ENCODE data around the gene ZFYVE21.

DNA sequence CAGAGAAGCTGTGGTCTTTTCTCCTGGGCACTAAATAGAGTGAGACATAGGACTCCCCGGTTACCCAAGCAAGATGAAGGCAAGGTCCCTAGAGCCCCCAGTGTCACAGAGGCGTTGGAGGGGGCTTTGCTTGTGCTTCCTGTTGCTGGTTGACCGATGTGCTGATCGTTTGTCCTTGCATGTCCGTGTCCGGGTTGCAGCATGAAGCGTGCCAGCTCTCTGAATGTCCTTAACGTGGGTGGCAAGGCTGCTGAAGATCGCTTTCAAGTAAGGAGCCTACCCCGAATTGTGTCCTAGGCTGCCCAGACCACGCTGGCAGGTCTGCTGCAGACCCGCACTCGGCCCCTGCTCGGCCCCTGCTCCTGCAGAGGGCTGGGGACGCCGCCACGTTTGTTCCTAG is 23.5 kb upstream of the ZFYVE21 start:
- no peak for TF ChIP-seq EZH2 (IDR thresholded peaks at IDR 0.05; ENCODE audit: low read length, missing control alignments)
- TF ChIP-seq, protein P1, sequence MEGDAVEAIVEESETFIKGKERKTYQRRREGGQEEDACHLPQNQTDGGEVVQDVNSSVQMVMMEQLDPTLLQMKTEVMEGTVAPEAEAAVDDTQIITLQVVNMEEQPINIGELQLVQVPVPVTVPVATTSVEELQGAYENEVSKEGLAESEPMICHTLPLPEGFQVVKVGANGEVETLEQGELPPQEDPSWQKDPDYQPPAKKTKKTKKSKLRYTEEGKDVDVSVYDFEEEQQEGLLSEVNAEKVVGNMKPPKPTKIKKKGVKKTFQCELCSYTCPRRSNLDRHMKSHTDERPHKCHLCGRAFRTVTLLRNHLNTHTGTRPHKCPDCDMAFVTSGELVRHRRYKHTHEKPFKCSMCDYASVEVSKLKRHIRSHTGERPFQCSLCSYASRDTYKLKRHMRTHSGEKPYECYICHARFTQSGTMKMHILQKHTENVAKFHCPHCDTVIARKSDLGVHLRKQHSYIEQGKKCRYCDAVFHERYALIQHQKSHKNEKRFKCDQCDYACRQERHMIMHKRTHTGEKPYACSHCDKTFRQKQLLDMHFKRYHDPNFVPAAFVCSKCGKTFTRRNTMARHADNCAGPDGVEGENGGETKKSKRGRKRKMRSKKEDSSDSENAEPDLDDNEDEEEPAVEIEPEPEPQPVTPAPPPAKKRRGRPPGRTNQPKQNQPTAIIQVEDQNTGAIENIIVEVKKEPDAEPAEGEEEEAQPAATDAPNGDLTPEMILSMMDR (conservative IDR thresholded peaks at IDR 0.05 in 1 of 2, IDR thresholded peaks at IDR 0.05 in 1 of 2; ENCODE audit: low read depth in 1 of 2, low read length in 2 of 2) = no peak

All from fibroblast of lung (primary cell).